HG03095 (cell line): ENCODE results near the gene PRKCSH.
"Not testable (repeated sequence)": the region's sequence is repeated elsewhere in the genome, so short reads cannot be mapped to it uniquely, and the experiment has no call there.

Experiments
- ATAC-seq: cut with Tn5 transposase; IDR thresholded peaks from one replicate; pipeline ENCODE4 v1.9.1; 2021; ENCODE audit warnings: moderate library complexity; ENCODE audit not compliant: unreplicated experiment

PRKCSH gene

DNA sequence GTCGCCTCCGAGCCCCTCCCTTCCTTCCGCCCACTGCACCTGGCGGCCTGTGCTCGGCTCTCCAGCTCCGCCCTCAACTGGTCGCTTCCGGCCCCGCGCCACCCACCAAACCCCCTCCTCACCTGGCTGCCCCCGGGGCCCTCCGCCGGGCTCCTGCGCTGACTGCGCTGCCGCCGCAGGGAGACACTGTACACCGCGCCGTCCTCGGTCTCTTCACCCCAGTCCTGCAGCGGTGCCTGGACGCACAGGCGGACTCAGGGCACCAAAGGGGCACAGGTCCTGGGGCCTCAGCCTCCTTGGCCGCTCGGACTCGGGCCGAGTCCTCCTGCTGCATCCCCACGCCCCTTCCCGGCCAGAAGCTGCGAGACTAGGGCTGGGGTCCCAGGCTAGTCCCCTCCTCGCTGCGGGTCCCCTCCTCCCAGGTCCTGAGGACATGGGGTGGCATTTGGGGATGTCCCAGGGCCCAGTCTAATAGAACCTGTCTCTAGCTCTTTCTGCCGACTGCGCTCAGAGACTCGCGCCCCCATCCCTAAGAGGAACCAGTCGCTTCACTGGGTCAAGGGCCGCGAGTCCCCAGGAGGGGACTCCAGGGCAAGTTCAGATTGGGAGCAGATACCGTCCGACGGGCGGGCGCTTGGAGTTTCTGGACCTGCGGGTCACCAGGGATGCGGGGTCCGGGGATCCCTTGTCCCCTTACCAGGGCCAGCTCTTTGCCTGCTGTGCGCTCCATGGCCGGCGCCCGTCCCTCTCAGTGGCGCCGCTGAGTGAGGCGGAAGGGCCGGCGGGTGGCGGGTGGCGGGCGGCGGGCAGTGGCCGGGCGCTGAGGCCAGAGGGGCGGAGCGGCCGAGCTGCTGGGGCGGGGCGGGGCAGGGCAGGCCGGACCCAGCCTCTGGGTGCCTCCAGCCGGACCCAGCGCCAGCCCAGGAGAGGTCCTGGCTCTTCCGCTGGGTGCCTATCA, 16.6 kb upstream of the PRKCSH start, which contains the start of gene RGL3:
TSS of gene RGL3 (minus strand) at position 766 of the 958 bp plus-strand sequence. CDS start at position 730, 36 bp downstream.
- no peak for ATAC-seq

DNA sequence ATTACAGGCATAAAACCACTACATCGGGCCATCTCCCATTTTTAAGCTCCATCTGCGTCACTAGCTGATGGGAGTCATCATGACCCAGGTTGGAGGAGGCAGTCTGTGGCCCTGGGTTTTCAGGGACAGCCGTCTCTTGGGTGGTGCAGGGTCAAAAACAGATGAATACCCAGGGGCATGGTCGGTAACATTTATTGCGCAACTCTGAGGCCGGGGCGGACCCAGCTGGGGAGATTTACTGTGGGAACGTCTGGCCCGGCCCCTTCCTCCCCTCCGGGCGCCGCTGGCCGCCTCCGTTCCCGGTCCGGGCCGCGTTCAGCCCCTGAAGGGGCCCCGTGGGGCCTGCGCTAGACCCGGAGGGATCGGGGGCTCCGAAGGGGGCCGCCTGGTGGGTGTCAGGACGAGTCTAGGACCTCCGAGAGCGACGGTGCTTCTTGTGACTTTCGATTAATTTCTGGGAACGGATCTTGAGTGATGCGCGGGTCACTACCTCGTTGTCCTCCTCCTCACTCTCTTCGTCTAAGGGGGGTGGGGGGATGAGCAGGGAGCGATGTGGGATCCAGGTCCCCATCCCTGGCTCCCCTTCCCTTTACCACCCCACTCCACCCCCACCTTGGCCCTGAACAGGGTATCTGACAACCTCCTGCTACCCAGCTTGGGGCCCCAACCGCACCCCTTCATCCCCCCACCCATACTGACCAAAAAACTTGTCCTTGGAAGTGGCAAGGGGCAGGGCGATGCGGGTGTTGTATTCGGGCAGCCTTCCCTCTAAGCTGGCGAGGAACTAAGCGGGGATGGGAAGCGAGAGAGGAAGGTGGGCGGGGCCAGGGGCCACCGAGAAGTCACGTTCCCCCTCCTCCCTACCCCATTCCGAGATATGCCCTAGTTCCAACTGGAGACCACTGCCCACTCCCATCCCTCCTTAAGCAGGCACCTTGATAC, 14.7 kb upstream of the PRKCSH start:
- no peak for ATAC-seq

DNA sequence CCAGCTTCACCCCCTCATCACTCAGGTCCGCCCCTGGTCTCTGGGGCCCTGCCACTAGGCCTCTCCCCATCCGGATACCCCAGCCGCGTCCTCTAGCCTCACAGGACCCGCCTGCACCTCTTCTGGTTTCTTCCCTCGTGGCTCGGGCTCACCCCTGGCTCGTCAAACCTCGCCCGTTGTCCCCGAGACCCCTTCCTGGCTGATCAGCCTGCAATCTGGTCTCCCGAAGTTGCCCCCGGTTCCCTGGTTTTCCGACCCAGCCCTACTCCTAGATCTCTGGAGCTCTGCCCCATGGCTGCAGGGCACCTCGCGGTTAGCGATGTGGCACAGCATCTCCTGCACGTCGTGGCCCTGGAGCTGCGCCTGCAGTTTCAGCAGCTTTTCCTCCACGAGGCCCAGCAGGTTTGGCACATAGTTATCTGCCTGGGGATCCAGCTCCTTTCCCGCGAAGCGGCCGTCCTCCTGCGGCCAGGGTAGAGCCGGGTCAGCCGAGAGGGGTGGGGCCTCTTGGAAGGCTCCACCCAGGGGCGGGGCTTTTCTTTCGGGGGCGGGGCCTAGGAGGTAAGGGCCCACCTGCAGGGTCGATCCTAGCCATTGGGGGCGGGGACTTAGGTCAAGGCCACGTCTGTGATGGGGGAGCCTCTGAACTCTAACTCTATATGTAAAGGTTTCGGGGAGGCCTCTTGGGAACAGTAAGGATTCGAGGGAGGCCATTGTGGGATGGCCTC, 13.9 kb upstream of the PRKCSH start:
- peak; percentile 32 for ATAC-seq

DNA sequence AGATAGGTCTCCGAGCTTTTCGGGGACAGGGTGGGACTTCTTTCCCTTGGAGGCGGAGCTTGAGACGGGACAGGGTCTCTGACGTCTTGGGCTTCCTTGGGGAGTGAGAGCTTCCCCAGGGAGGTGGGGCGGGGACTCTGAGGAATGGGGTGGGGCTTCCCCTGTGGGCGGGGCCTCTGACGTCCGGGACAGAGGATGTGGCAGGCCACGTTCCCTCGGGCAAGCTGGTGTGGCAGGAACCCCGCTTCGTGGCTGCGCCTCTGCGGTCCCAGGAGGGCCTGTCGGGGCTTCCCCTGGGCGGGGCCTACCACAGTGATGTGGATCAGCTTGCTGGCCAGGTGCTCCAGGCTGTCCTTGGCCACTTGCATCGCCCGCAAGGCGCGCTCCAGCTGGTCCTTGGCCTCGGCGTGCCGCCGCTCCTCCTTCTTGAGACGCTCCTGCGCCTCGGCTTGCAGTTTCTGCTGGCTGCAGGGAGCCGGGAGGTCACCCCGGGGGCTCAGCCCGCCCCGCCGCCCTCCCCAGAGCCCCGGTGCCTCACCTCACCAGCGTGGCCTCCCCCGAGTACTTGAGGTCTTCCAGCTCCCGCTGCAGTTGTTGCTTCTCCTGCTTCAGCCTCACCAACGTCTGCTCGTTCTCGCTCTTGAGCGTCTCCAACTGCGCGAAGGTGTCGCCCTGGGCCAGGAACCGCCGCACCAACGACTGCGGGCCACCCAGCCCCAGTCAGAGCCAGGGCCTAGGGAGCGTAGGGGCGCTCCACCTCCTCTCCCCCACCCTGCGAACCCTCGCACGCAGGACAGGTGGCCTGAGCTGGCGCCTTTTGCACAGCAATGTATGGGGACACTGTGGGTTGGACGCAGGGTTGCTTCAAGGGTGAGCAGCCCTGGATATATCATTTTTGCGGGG, 13.0 kb upstream of the PRKCSH start:
- peak; percentile 63 for ATAC-seq

DNA sequence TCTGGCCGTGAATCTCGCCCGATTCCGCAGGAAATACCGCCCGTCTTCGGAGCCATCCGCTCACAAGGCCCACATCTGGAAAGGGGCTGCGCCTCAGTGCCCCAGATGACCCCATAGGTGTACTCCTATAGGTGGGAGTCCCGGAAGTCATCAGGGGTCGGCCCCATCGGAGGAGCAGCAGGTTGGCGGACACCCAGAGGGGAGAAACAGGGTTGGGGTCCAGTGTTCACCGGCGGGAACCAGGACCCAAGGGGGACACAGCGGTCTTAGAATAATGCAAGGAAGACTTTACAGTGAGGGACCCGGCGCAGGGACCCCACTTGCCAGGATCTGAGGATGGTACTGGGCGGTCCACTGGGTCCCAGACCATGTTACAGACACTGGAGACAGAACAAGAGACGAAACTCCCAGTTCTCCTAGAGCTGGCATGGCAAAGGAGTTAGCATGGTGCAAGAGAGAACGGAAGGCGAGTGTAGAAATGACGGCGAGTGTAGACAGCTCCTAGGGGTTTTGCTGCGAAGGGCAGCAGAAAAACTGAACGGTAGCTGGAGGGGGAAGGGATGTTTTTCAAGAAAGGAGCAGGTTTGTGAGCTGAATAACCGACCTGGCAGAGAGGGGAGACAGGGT, 12.2 kb upstream of the PRKCSH start:
- ATAC-seq, result no peak

DNA sequence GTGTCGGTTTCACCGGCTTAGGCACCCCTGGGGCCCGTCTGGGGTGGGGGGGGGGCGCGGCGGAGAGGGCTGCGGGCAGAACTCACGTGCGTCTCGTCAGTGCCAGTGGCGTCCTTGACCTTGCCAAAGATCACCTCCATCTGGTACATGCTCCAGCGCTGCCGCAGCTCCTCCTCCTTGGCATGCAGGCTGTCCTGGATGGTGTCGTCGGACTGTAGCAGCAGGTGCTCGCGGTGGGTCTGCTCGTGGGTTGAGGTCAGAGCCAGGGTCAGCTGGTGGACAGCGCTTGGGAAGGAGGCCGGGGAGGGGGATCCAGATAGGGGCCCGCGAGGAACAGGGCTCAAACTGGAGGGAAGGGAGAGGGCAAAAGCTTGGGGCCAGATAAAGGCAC, 11.6 kb upstream of the PRKCSH start:
- ATAC-seq, result no peak

DNA sequence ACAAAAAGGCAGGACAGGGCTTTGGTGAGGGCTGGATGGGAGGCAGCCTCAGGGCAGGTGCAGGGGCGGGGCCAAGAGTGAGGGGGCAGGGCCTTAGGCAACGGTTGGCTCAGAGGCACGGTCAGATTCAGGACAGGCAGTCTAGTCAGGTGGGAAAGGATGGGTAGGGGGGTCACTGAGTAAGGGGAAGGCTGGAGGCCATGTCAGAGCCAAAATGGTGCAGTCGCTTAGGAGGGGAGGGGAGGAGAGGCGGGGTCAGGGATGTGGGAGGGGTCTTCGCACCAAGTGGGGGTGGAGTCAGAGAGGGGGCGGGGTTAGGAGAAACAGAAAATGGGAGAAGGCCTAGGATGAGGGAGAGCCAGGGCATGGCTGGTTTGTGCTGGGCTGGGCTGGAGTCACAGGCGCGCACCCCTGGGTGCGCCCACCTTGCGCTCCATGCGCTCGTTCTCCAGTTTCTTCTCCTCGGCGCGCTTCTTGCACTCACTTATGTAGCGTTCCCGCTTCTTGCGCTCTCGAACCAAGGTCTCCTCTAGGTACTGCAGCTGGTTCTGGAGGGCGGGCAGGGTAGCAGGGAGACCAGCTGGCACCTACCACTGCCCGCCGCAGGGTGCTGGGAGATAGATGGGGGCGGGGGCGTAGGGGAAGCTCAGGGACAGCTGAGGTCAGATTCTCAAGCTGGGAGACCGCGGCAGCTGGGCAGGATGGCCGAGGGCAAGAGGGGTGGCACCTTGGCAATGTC, 9.5 kb upstream of the PRKCSH start:
- no peak for ATAC-seq

DNA sequence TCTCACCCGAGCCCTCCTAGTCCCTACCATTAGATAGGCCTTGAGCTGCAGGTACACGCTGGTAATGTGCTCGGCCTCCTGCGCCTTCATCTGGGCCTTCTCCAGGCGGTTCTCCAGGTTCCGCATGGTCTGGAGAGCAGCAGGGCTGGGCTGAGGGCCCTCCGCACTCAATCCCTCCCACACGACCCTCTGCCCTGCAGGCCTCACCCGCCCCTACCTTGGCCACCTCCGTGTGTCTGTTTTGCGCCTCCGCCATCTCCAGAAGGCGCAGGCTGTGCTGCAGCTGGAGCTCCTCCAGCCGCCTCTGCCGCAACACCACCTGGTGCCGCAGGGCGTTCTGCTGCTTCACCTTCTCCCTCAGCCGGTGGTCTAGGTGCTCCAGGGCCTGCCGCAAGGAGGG, 8.8 kb upstream of the PRKCSH start:
- no peak for ATAC-seq

DNA sequence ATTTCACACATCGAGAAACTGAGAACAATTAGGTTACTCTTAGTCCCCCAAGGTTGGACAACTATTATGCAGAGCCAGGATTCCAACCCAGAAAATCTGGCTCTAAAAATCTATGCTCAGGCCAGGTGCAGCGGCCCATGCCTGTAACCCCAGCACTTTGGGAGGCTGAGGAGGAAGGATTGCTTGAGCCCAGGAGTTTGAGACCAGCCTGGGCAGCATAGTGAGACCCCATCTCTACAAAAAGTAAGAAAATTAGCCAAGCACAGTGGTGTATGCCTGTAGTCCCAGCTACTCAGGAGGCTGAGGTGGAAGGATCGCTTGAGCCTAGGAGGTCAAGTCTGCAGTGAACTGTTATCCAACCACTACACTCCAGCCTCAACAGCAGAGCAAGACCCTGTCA, 1.9 kb upstream of the PRKCSH start:
- not testable (repeated sequence) for ATAC-seq

DNA sequence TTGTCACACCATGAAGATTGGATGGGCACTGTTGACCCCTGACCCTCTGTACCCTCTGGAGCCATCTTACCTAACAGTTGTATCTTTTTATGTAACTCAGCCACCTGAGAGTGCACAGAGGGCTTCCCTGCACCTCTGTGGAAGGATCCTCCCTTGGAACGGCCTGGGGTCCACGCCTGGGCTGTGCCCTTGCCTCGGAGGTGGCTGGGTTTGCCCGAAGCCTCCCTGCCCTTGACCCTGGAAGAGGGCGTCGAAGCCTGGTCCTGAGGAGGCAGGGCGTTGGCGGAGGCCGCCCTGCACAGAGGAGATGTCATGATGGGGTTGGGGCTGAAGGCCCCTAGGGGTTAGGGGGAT, 755 bp upstream of the PRKCSH start:
- ATAC-seq, result peak; percentile 5

DNA sequence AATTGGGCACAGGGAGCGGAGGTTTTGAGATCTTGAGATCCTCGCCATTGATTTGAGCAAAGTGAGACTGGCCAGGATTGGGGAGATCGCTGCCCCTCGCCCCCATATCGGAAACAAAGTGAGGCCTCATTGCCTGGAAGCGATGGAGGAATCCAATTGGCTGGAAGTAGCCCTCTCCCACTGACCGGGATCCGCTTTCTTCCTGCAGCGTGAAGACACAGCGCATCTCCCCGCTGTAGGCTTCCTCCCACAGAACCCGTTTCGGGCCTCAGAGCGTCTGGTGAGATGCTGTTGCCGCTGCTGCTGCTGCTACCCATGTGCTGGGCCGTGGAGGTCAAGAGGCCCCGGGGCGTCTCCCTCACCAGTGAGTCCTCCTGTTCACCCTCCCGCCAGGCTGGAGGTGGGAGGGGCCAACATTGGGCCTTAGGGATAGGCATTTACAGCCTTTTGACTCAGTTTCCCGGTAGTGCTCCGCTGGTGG, 438 bp downstream of the PRKCSH start:
- no peak for ATAC-seq

DNA sequence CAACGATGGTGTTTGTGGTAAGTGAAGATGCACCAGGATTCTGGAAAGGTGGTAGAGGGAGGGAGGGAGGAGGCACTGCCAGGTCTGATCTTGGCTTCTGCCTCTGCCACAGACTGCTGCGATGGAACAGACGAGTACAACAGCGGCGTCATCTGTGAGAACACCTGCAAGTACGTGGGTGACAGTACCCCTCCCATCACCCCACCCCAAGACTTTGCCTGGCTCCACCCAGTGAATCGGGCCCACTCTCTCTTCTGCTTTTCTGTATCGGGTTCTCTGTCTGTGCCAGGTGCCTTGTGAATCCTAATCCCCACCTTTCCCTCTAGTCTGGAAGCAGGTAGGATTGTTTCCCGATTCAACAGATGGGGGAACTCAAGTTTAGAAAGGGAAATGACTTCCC, 2.5 kb downstream of the PRKCSH start:
- ATAC-seq, result no peak

DNA sequence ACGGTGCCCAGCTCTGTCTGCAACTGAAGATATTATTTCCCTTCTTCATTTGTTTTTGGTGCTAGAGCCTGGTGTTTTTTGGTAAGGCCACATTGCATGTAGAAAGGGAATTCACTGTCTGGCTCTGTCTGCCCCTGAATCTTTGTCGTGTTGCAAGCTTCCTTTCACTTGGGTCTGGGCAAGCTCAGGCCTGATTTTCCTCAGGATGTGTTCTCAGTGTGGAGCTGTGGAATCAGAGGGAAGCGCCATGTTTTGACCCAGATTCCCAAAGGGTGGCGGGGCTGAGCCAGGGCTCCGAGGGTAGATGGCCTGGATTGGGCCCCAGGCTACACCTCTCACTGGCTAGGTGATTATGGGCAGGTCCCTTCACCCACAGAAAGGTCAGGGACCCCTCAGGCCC, 8.6 kb downstream of the PRKCSH start:
- ATAC-seq, result no peak

DNA sequence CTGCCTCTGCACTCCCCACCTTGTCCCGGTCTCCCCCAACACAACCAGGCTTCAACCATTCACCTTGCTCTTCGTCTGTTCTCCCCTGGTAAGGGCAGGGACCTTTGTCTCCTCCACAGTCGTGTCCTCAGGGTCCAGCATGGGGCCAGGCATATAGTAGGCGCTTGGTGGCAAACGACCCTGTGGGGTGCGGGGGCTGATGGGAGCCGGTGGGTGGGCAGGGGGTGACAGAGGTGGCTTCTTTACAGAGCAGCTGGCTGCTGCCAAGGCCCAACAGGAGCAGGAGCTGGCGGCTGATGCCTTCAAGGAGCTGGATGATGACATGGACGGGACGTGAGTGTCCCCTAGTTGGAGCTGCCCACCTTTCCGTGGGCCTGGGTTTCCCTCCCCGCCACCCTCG, 9.7 kb downstream of the PRKCSH start:
- no peak for ATAC-seq

DNA sequence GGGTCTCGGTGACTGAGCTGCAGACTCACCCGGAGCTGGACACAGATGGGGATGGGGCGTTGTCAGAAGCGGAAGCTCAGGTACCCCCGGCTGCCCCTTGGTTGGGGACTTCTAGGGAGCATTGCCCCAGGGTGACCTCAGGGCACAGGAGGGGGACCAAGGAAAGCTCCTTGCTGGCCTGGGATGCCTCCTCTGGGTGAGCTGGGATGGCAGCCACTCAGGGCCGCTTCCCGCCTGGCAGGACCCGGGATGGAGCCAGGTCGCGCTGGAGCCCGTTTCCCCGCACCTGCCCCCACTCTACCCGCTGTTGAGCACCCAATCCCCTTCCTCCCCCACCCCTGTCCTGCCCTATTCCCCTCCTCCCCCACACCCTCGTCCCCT, 10.8 kb downstream of the PRKCSH start:
- ATAC-seq, result no peak

DNA sequence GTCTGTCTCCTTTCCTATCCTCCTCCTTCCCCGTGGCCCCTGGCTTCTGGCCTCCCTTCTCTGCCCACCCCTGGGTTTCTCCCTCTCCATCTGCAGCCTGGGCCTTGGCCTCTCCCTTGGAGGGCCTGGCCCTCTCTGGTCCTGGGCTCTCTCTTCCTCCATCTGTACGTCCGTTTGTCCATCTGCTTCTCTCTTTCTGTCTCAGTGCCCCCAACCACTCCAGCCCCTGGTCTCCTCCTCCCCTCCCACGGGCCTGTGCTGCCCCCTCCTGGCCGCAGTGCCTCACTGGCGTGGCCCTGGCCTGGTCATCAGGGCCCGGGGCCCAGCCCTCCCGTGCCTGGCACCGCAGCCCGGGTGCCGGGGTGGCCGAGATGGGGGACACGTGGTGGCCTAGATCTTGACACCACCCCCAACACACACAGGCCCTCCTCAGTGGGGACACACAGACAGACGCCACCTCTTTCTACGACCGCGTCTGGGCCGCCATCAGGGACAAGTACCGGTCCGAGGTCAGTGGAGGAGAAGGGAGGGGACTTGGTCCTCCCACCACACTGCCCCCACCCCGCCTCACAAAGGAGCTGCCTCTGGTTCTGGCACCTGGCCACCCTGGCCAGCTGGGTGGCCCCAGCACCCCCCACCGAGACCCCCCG, 11.3 kb downstream of the PRKCSH start:
- ATAC-seq, result no peak

DNA sequence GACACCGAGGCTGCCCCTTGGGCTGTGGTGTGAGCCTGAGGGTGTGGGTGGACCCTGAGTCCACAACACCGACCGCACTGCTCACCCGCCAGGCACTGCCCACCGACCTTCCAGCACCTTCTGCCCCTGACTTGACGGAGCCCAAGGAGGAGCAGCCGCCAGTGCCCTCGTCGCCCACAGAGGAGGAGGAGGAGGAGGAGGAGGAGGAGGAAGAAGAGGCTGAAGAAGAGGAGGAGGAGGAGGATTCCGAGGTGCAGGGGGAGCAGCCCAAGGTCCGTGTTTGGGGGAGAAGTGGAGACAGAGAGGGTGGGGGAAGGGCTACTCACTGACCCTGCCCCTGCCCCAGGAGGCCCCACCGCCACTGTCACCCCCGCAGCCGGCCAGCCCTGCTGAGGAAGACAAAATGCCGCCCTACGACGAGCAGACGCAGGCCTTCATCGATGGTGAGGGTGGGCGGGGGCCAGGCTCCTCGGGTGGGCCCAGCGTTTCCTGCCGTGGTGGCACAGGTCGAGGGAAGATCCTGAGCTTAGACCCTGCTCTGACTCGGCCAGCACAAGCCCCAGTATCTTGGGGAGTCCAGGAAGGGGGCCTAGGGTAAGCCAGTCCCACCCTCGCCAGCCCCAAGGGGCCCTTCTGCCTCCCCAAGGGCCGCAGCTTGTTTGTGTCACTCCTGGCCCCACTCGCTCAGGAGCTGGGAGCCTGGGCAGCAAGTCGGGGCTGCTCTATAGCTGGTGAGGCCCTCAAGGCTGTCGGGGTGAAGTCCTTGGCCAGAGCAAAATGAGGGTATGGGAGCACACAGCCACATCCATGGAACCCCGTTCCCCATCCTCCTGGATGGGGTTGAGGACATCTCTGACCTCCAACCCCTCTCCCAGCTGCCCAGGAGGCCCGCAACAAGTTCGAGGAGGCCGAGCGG, 12.2 kb downstream of the PRKCSH start:
- ATAC-seq, result no peak
